Activated T-cell treated with anti-CD3 and anti-CD28 coated beads for 1 hour (primary cell): ENCODE data around the gene ANKRD17.
A peak's percentile ranks its signal among the peaks of the same experiment; 100 is the strongest.
"Not testable (repeated sequence)": the region's sequence is repeated elsewhere in the genome, so short reads cannot be mapped to it uniquely, and the experiment has no call there.

Experiments
- DNase-seq: peaks from one replicate; pipeline ENCODE4 v3.0.0-alpha.2; 2020; ENCODE audit warnings: low read depth

ANKRD17 gene

GRCh38 chr4:73248416-73248815 lies 10.2 kb downstream of the ANKRD17 start:
- no peak for DNase-seq

- DNase-seq: no peak
Measured at GRCh38 chr4:73247100-73247499, 11.5 kb downstream of the ANKRD17 start.

- no peak for DNase-seq
Measured at GRCh38 chr4:73245955-73246354, 12.6 kb downstream of the ANKRD17 start.

- no peak for DNase-seq
Measured at GRCh38 chr4:73244945-73245601, 13.5 kb downstream of the ANKRD17 start.

- DNase-seq: no peak
Measured at GRCh38 chr4:73237044-73237443, 21.6 kb downstream of the ANKRD17 start.

- DNase-seq: no peak
Measured at GRCh38 chr4:73236151-73236550, 22.4 kb downstream of the ANKRD17 start.

GRCh38 chr4:73234712-73235111 lies 23.9 kb downstream of the ANKRD17 start:
- no peak for DNase-seq

GRCh38 chr4:73231518-73232487 lies 26.8 kb downstream of the ANKRD17 start:
- DNase-seq: no peak

GRCh38 chr4:73230865-73231517 lies 27.6 kb downstream of the ANKRD17 start:
- DNase-seq: no peak

GRCh38 chr4:73228800-73229199 lies 29.8 kb downstream of the ANKRD17 start:
- not testable (repeated sequence) for DNase-seq

- DNase-seq: no peak
Measured at GRCh38 chr4:73224886-73225285, 33.7 kb downstream of the ANKRD17 start.

GRCh38 chr4:73223258-73223650 lies 35.3 kb downstream of the ANKRD17 start:
- no peak for DNase-seq

- peak; percentile 7 for DNase-seq
Measured at GRCh38 chr4:73222466-73223257, 35.9 kb downstream of the ANKRD17 start.

GRCh38 chr4:73221734-73222133 lies 36.9 kb downstream of the ANKRD17 start:
- no peak for DNase-seq

- DNase-seq: no peak
Measured at GRCh38 chr4:73220815-73221214, 37.8 kb downstream of the ANKRD17 start.

GRCh38 chr4:73213916-73214653 lies 44.5 kb downstream of the ANKRD17 start:
- DNase-seq: no peak

GRCh38 chr4:73212982-73213730 lies 45.4 kb downstream of the ANKRD17 start:
- no peak for DNase-seq

GRCh38 chr4:73211968-73212367 lies 46.6 kb downstream of the ANKRD17 start:
- DNase-seq: no peak

- no peak for DNase-seq
Measured at GRCh38 chr4:73208376-73208775, 50.2 kb downstream of the ANKRD17 start.

GRCh38 chr4:73206236-73206635 lies 52.4 kb downstream of the ANKRD17 start:
- DNase-seq: no peak
